HG03139 (cell line): ENCODE results near the gene CMTM8.

Experiments used
- ATAC-seq: cut with Tn5 transposase; IDR thresholded peaks from one replicate; pipeline ENCODE4 v1.9.1; 2021; ENCODE audit not compliant: unreplicated experiment

CMTM8 gene

DNA sequence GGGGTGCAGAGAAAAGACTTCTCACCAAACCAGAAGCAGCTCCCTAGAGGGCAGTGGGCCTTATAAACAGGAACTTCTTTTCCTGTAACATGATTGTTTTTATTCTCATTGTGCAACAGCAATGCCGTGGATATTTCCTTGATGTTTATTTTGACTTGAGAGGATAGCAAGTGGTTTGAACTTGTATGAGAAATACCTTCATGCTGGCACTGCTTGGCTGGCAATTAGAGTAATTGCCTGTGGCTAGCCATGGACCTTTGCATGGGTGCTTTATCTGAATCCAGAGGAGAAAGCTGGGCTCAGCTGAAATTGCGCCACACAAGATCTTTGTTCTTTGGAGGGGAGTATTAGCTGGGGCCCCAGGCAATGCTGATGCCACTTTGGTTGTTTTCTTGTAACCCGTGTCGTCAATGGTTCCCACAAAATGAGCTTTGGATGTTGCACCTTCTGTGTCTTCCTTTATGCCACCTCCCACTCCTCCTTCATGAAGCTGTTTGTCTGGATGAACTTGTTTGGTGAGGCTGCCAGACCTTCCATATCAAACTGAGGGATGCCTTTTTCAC lies 37.9 kb downstream of the CMTM8 start:
- ATAC-seq, result no peak

GRCh38 chr3:32278714-32279113 lies 40.2 kb downstream of the CMTM8 start:
- no peak for ATAC-seq

- ATAC-seq, result no peak
Observed at GRCh38 chr3:32280262-32280910, 41.9 kb downstream of the CMTM8 start.

DNA sequence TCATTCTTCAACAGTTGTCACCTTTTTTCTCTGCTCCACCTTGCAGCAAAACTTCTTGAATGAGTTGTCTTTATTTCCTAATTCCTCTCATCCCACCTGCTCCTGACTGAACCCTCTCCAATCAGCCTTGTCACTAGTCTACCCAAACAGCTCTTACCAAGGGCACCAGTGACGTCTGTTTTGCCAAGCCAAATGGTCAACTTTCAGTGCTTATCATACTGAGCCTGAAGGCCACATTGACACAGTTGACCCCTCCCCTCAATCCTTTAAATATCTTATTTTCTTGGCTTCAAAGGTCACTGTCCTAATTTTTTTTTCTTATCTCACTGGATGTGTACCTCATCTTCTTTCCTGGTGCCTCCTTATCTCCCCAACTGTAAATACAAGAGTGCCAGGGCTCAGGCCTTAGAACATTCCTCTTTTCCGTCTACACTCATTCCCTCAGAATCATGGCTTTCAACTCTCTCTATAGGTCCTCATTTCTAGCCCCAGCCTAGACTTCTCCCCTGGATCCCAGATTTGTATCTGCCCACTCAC lies 43.2 kb downstream of the CMTM8 start:
- ATAC-seq, result no peak

- ATAC-seq, result no peak
Observed at GRCh38 chr3:32282578-32283154, 44.2 kb downstream of the CMTM8 start.

DNA sequence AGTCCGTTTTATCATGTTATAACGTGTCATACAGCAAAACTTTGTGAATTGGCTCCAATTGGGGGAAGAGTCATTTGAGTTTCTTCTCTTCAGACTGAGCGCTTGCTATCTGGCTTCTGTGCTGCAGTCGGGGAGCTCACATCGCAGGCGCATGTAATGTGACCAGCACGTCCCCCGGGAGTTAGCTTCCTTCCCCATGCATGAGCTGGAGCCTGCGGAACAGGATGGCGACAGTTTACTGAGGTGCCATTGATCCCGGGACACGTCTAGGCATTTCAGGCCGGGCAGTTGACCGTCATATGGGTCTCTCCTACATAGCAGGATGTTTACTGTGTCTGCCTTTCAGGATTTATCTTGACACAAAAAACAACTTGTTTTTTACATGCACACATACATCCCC lies 44.8 kb downstream of the CMTM8 start:
- no peak for ATAC-seq

DNA sequence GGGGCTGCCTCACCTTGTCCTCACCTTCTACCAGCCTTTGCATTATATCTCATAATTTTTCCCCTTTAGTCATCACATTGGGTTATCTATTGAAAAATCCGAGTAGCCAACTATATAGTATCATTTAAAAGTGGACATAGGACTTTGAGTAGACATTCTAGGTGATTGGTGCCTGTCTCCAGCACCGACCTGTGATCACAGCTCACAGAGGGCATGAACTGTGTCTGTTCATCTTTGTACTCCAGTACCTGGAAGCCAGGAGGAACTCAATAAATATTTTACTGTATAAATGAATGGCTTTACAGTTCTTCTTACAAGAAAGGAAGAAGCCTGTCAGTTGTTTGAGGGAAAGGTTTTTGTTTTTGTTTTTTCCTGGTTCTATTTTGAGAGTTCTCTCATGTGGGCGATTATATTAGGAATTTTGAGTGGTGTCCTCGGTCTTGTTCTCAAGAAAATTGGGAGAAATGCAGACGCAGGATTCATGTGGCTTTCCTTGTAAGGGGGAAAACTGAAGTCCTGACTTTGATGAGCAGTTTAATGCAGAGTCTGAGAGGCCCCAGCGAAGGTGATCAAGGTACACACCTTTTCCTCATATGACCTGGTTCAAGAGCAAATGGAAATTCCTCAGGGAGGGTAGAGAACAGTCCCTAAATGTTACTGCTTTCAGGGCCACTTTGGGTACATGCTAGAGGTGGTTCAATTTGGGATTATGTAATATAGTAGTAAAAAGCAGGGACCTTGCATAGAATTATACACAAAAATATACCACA lies 46.1 kb downstream of the CMTM8 start:
- ATAC-seq, result no peak

DNA sequence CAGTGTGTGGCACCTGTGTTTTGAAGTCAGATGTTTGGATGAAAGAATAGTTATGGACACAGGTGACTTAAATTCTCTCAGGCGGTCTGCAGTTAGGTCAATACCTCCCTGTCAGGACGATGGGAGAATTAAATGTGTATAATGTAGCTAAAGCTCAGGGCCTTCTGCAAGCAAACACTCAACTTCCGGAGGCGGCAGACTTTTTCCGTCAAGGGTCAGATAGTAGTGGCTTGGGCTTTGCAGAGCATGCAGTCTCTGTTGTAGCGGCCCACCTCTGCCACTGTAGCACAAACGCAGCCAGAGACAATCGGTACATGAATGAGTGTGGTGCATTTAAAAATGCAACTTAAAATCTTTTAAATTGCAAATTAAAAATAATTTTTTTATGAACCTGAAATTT lies 47.4 kb downstream of the CMTM8 start:
- ATAC-seq, result no peak

DNA sequence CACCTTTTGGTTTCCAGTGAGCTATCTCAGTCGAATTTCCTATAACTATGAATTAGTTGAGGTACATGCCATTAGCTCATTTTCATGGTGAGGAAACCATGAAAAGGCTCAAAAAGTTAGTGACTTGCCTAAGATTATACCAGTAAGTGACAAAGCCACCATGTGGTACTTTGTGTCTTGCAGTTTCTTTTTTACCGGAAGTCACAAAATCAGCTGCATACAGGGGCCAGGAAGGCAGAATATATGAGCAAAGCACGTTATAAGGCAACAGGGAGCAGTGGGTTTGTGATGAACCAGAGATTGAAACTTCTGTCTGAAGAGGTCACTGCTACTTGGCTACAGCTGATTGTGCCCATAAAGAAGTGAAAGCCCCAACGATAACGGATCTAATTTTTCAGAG lies 50.3 kb downstream of the CMTM8 start:
- ATAC-seq, result no peak

GRCh38 chr3:32290619-32291018 lies 52.1 kb downstream of the CMTM8 start:
- ATAC-seq, result no peak

- ATAC-seq, result no peak
Observed at GRCh38 chr3:32292085-32292796, 53.8 kb downstream of the CMTM8 start.

GRCh38 chr3:32293903-32294302 lies 55.4 kb downstream of the CMTM8 start:
- ATAC-seq, result no peak

GRCh38 chr3:32296251-32297204 lies 58.0 kb downstream of the CMTM8 start:
- no peak for ATAC-seq

- no peak for ATAC-seq
Observed at GRCh38 chr3:32297366-32297765, 58.9 kb downstream of the CMTM8 start.

DNA sequence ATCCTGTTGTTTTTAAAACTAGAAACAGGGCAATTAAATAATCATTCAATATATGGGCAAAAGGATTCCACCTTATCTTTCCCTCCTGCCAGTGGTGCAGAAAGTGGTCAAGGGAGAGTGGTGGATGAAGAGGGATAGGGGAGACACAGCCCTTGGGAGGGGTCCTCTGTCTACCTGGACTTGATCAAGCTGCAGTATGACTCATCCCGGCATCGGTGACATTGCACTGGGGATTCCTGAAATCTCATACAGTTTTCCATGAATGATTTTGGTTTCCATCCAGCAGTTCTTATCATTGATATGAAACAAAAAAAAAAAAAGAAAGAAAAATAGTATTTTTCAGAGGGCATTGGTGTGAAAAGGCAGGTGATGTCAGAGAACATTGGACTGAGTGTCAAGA lies 62.9 kb downstream of the CMTM8 start:
- no peak for ATAC-seq

DNA sequence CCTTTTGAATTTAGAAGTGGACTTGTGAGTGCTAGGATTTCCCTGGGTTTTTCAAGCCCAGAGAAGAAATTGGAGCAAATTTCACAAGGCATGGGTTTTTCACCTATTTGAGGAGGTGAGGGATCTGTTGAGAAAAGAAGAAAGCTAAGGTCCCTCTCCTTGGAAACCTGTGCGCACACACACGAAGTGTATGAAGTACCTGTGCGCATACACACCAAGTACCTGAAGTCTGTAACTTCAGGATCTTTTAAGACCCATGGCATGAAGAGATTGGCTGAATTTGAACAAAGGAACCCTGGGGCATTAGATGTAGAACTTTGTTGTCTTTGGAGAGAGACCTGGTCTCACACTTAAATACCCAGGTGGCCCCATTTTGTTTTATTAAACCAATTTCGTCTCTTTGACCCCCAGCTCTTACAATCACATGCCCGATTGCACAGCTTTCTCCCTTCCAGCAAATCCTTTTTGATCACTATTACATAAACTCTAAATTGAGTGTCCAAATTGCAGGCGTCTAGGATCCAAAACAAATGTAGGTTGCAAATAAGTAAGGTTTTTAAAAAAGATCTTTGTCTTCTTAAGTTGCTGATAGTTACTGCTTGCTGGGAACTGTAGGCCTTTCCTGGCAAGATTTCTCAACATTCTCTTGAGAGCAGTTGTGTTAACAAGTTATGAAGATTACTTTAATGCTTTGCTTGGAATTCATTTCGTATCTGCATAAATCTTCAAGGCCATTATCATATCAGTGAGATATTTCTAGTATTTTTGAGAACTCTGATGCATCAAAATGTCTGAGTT lies 64.3 kb downstream of the CMTM8 start:
- ATAC-seq, result no peak

- ATAC-seq, result no peak
Observed at GRCh38 chr3:32303399-32303747, 64.9 kb downstream of the CMTM8 start.

- ATAC-seq, result no peak
Observed at GRCh38 chr3:32303977-32304881, 65.7 kb downstream of the CMTM8 start.
